Fibroblast of pulmonary artery (primary cell): ENCODE measurements around the gene OOEP.

ENCODE experiments used
- DNase-seq: peaks from one replicate; pipeline ENCODE4 v3.0.0-alpha.2; 2010; ENCODE audit warnings: low read depth
- H3K4me3 ChIP-seq: replicated peaks from 2 replicates; pipeline ENCODE4 v1.5.1; 2011; ENCODE audit warnings: low read depth, mild to moderate bottlenecking, control low read depth, low read length, moderate library complexity
- CTCF ChIP-seq: IDR thresholded peaks from 2 replicates; pipeline ENCODE4 v1.5.1; 2011; ENCODE audit warnings: mild to moderate bottlenecking, control low read depth, low read length, inconsistent platforms; ENCODE audit errors: missing control alignments

OOEP gene

DNA sequence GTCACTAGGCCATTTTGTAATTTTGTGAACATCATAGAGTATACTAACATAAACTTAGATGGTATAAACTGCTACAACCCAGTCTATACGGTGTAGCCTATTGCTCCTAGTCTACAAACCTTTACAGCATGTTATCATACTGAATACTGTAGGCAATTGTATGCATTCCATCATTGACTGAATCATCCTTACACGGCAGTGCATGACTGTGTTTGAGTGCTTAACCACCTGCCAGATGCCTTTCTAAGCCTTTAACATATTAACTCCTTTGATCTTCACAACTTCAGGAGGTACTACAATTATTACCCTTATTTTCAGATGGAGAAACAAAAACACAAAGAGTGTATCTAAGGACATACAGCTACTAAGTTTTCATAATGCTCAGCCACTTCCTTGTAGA is 29.6 kb downstream of the OOEP start:
- no peak for TF ChIP-seq CTCF
- H3K4me3 ChIP-seq = no peak overlapping the region
- no peak for DNase-seq

GRCh38 chr6:73339340-73339739 is 30.4 kb downstream of the OOEP start:
- TF ChIP-seq CTCF = no peak
- DNase-seq = no peak
- H3K4me3 ChIP-seq = no peak overlapping the region

DNA sequence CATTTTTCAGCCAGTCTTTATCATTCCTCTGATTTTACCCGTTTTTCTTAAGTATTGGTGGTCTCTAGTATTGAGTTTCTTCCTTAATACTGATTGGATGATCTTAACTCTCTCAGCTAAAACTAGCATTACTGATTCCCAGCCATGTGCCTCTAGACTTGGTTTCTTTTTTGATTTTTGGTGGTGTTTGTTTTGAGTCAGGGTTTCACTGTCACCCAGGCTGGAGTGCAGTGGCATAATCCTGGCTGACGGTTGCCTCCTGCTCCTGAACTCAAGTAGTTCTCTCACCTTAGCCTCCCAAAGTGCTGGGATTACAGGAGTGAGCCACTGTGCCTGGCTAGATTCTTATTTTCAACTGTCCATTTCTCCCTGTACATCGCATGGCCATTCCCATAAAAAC is 40.5 kb downstream of the OOEP start:
- DNase-seq = no peak
- no peak for TF ChIP-seq CTCF
- no peak overlapping the region for H3K4me3 ChIP-seq

GRCh38 chr6:73328790-73329189 is 40.9 kb downstream of the OOEP start:
- no peak overlapping the region for H3K4me3 ChIP-seq
- no peak for TF ChIP-seq CTCF
- DNase-seq = no peak

DNA sequence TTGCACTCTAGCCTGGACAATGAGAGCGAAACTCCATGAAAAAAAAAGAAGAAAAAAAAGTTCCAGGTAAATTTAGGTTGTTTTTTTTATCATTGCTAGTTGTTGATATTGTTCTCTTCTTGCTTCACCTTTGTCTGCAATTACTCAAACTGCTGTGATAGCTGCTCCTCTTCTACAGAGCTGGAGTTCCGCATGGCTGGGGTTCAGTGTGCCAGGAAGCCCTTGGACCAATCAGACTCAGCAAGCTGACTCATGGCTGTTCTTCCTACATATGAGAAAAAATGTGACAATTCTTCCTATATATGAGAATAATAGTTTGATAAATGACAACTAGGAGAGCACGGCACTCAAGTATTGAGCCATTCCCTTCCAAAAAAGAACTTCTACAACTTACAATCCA is 44.0 kb downstream of the OOEP start:
- no peak for TF ChIP-seq CTCF
- H3K4me3 ChIP-seq = no peak overlapping the region
- no peak for DNase-seq

DNA sequence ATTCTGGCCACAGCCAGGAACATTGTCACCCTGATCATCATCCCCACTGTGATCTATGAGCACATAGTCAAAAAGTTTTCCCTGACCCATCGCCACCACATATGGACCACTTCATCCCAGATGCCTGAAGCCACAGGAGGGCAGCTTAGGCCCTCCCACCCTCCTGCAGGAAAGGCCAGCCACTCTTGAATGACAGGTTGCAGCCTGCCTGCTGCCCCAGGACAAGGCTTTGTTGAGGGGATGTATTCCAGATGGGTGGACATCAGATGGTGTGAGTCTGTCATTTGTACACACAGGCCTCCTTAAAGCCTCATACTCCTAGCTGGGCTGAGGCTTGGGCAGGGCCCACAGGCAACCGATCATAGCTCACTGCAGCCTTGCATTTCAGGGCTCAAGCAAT is 46.4 kb downstream of the OOEP start:
- DNase-seq = no peak
- no peak overlapping the region for H3K4me3 ChIP-seq
- no peak for TF ChIP-seq CTCF
